RWPE2 (cell line): Measurements from ENCODE around the gene NUTM2A.
"Not testable (repeated sequence)": the region's sequence is repeated elsewhere in the genome, so short reads cannot be mapped to it uniquely, and the experiment has no call there.

ENCODE experiments used
- ATAC-seq: fragments of 200-7000 bp; cut with Tn5 transposase; 3 replicates; pipeline ENCODE4 v1.9.1; 2021; ENCODE audit warnings: low read depth
- DNase-seq: peaks from one replicate; pipeline ENCODE4 v3.0.0-alpha.2; 2020; ENCODE audit warnings: low spot score
- H3K27ac ChIP-seq: fragments of 450-650 bp; 2 replicates; pipeline ENCODE4 v1.5.1; 2017; ENCODE audit warnings: mild to moderate bottlenecking; ENCODE audit not compliant: poor library complexity, severe bottlenecking
- H3K27me3 ChIP-seq: fragments of 250-450 bp; sonication (Bioruptor Pico); 2 replicates; pipeline ENCODE4 v1.5.1; 2021; ENCODE audit warnings: mild to moderate bottlenecking, moderate library complexity; ENCODE audit not compliant: insufficient read depth, poor library complexity, severe bottlenecking
- H3K36me3 ChIP-seq: fragments of 250-450 bp; sonication (Bioruptor Pico); 2 replicates; pipeline ENCODE4 v1.5.1; 2020; ENCODE audit warnings: low read depth, mild to moderate bottlenecking, moderate library complexity
- H3K4me1 ChIP-seq: fragments of 250-450 bp; sonication (Bioruptor Pico); 2 replicates; pipeline ENCODE4 v1.5.1; 2021; ENCODE audit warnings: mild to moderate bottlenecking, moderate library complexity; ENCODE audit not compliant: insufficient read depth, poor library complexity, severe bottlenecking
- H3K4me3 ChIP-seq: fragments of 250-450 bp; sonication (Bioruptor Pico); 2 replicates; pipeline ENCODE4 v1.5.1; 2021; ENCODE audit warnings: mild to moderate bottlenecking, moderate library complexity; ENCODE audit not compliant: severe bottlenecking
- H3K9me3 ChIP-seq: fragments of 250-450 bp; sonication (Bioruptor Pico); 2 replicates; pipeline ENCODE4 v1.5.1; 2021; ENCODE audit warnings: mild to moderate bottlenecking, moderate library complexity; ENCODE audit not compliant: severe bottlenecking

NUTM2A gene, protein sequence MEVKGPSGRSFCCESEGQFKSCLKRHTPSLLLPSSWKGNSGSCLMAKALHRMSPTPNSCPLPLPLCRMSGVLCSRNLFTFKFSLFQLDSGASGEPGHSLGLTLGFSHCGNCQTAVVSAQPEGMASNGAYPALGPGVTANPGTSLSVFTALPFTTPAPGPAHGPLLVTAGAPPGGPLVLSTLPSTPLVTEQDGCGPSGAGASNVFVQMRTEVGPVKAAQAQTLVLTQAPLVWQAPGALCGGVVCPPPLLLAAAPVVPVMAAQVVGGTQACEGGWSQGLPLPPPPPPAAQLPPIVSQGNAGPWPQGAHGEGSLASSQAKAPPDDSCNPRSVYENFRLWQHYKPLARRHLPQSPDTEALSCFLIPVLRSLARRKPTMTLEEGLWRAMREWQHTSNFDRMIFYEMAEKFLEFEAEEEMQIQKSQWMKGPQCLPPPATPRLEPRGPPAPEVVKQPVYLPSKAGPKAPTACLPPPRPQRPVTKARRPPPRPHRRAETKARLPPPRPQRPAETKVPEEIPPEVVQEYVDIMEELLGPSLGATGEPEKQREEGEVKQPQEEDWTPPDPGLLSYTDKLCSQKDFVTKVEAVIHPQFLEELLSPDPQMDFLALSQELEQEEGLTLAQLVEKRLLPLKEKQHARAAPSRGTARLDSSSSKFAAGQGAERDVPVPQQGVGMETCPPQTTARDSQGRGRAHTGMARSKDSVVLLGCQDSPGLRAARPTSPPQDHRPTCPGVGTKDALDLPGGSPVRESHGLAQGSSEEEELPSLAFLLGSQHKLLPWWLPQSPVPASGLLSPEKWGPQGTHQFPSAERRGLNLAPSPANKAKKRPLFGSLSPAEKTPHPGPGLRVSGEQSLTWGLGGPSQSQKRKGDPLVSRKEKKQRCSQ

DNA sequence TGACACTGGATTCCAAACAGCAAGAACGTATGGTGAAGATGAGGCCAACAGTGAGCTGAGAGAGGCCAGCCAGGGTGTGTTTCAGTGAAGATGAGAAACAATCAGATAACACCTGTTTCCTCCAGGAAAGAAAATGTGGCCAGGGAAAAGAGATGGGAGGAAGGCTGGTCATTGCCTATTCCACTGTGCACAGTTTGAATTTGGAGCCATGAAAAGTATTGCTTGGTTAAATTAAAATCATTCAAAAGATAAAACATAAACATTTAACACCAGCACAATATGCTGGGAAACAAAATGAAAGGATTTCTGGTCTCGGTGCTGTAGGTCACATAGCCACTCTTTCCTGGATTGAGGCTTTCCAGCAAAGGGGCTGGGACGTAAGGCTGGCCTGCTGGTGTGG, at the start of gene NUTM2A:
TSS of gene NUTM2A (plus strand) at position 301 of the 400 bp plus-strand sequence. CDS start 383 bp downstream, outside the sequence.
- H3K4me3 ChIP-seq, DNase-seq, H3K27me3 ChIP-seq, ATAC-seq, H3K36me3 ChIP-seq, H3K4me1 ChIP-seq, H3K27ac ChIP-seq, H3K9me3 ChIP-seq: not testable (repeated sequence)

DNA sequence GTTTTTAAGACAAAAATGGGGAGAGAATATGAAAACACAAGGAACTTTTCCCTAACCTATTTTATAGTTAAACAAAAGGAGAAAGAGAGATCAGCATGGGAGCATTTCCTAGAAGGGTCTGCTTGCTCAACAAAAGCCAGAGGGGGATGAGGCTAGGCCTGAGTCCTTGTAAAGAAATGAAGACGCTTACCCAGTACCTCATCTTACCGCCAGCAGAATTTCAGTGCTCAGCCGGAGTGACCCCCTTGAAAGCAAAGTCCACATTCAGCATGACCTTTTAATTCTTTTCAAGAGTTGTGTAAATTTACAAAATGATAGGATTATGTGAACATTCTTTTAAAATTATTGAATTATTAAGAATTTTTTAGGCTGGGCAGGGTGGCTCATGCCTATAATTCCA, 47.7 kb upstream of the NUTM2A start:
- H3K27ac ChIP-seq, H3K4me3 ChIP-seq, H3K36me3 ChIP-seq, H3K4me1 ChIP-seq, ATAC-seq, H3K9me3 ChIP-seq, DNase-seq, H3K27me3 ChIP-seq: not testable (repeated sequence)

DNA sequence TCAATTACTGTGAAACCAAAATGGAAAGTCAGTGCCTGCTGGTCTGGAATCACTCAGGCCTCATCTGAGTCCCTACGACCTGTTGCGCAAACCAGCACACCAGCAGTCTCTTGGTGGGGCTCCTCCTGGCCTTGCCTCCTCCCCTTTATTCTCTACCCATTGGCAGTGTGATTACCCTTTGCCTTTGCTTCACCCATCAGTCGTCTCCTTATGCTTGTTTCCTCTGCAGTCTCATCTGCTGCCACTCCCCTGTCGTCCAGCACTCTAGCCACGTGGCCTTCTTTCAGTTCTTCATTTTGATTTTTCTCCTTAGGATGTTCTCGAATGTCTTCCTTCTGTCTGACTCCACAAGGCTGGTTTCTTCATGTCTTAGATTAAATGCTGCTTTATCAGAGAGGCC, 40.8 kb upstream of the NUTM2A start:
- not testable (repeated sequence) for H3K4me1 ChIP-seq, ATAC-seq, DNase-seq, H3K9me3 ChIP-seq, H3K27me3 ChIP-seq, H3K4me3 ChIP-seq, H3K27ac ChIP-seq
- peaks cover 17% of the 10 kb centered on the region for H3K36me3 ChIP-seq

DNA sequence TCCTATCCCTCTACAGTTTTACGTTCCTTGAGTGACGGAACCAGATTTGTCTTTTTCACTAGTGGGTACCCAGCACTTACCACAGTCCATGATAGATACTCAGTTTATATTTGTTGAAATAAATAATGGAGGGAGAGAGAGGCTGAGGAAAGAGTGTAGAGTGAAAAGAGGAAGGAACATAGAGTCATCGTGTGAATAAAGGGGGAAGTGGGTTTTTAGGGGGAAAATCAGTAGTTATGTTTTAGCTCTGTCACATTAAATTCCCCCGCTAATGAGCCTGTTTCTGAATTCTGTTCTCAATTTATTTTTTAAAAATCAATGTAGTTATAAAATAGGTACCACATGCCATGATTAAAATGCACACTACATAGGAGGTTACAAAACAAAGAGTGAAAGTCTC, 39.2 kb upstream of the NUTM2A start:
- peaks cover 15% of the 10 kb centered on the region for H3K36me3 ChIP-seq
- H3K27me3 ChIP-seq, H3K27ac ChIP-seq, ATAC-seq, DNase-seq, H3K4me1 ChIP-seq, H3K4me3 ChIP-seq, H3K9me3 ChIP-seq: not testable (repeated sequence)

DNA sequence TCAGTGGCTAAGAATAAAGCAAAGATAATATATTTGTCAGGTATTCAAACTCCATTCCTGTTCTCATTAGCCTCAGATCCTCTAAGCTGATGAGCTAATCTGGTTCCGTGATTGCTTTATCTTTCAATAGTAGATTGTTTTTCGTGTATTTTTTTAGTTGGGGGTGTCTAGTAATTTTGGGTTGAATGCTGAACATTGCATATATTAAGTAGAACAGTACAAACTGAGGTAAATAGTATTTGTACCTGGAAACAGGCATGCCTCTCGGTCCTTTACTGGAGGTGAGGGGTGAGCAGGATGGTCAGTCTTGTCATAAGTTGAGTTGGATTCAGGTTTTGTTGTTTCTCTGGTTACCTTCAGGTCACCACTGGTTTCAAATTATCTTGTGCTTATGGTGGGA, 37.7 kb upstream of the NUTM2A start:
- not testable (repeated sequence) for H3K27me3 ChIP-seq, H3K4me1 ChIP-seq, H3K27ac ChIP-seq, H3K4me3 ChIP-seq, H3K9me3 ChIP-seq, DNase-seq, ATAC-seq
- H3K36me3 ChIP-seq = peaks cover 11% of the 10 kb centered on the region

DNA sequence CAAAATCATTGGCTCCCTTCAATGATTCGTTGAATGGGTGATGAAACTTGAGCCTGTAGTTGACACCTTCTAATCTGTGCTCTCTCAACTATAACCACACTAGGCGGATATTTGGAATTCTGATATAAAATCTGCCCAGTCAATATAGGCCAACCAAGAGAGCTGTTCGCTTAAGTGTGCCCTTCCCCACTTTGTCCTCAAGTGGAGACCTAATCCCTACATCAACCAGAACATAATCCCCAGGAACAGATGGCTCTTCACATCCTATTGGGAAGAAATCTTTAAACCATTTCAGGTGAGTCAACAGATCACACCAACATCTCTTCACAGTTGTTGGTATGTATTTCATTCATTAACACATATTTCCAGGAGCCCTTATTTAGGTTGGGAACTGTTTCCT, 33.4 kb upstream of the NUTM2A start:
- not testable (repeated sequence) for ATAC-seq, H3K27me3 ChIP-seq, H3K27ac ChIP-seq, H3K4me1 ChIP-seq, H3K4me3 ChIP-seq, H3K9me3 ChIP-seq, DNase-seq
- H3K36me3 ChIP-seq = peaks cover 11% of the 10 kb centered on the region

DNA sequence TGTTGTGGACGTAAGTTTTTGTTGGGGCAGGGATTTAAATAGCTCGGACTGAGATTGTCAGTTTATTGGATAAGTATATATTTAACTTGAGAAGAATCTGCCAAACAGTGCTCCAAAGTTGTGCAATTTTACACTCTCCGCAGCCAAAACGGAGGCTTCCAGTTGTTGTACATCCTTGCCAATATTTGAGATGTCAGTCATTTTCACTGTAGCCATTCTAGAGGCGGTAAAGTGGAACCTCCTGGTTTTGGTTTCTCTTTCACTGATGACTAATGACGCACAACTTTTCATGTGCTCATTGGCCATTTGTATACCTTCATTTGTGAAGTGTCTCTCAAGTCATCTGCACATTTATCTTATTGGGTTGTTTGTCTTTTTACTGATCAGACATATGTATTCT, 24.3 kb upstream of the NUTM2A start:
- peak overlapping the region; percentile 10 for H3K27ac ChIP-seq
- H3K9me3 ChIP-seq, H3K27me3 ChIP-seq, DNase-seq, H3K36me3 ChIP-seq, H3K4me1 ChIP-seq: not testable (repeated sequence)
- peak; percentile 65 for ATAC-seq
- H3K4me3 ChIP-seq = peak overlapping the region; percentile 10

DNA sequence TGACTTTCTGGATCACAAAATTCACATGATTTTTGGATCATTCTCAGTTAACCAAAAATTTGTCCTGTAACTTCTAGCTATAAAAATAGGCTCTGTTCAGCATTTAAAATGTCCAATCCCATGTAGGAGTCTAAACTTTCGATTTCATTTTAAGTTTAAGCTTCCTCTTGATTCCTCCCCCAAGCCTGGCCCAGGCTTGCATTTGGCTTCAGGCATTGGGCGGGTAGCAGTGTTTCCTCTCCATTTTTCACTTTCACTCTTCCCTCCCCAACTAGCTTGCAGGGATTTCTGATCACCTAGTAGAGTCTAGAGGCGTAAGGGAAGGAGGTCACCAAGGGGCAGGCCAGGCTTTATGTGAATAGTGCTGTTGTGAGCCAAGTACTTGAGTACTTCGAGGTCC, 20.4 kb upstream of the NUTM2A start:
- H3K4me3 ChIP-seq, H3K9me3 ChIP-seq, H3K36me3 ChIP-seq, DNase-seq, H3K27me3 ChIP-seq, H3K4me1 ChIP-seq, H3K27ac ChIP-seq: not testable (repeated sequence)
- peak; percentile 12; the same call in 1 of the 3 replicates for ATAC-seq

DNA sequence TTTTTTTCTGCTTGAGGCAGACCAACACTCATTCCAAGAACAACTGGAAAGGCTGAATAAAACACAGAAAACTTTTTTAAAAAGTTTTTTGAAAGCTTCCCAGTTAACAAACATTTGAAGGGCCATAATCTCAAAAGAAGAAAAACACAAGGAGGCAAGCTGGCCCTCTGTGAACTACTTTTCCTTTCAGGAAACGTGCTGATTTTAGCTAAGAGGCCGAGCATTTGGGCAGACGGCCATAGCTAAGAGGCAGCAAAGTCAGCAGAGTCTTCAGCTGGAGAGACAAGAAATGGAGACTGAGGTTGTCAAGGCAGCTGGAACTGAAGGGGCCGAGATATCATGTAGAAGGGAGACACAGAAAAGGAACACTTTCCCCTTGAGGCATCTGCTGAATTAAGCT, 18.3 kb upstream of the NUTM2A start:
- not testable (repeated sequence) for H3K9me3 ChIP-seq, H3K27ac ChIP-seq, DNase-seq, H3K4me1 ChIP-seq, ATAC-seq, H3K4me3 ChIP-seq, H3K27me3 ChIP-seq, H3K36me3 ChIP-seq

DNA sequence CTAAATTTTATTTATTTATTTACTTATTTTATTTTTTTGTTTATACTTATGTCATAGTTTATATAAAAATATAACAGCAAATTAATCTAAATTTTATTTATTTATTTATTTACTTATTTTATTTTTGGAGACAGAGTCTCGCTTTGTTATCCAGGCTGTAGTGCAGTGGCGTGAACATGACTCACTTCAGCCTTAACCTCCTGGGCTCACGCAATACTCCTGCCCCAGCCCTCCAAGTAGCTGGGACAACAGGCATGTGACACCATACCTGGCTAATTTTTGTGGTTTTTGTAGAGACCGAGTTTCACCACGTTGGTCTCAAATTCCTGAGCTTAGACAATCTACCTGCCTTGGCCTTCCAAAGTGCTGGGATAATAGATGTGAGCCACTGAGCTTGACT, 14.9 kb upstream of the NUTM2A start:
- not testable (repeated sequence) for H3K9me3 ChIP-seq, H3K27ac ChIP-seq, H3K36me3 ChIP-seq, H3K4me3 ChIP-seq, DNase-seq, ATAC-seq, H3K4me1 ChIP-seq, H3K27me3 ChIP-seq

DNA sequence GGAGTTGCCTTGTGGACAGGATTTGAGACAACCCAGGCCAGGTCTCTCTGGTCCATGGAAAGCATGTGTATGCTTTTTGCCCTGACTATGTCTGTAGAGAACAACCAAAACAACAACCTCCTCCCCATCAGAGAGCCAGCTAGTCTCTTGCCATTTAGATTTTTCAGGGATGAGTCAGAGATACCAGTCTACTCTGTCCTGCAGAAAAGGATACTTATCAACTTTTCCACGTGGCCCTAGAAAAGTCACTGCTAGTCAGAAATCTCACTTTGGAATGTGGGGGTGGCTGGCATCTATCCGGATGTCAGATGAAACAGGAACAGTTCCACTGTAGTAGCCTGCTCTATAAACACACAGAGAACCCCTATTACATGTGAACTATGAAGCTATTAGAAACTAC, 13.4 kb upstream of the NUTM2A start:
- not testable (repeated sequence) for H3K4me3 ChIP-seq, H3K27me3 ChIP-seq, H3K27ac ChIP-seq, H3K36me3 ChIP-seq, H3K9me3 ChIP-seq, H3K4me1 ChIP-seq, DNase-seq
- 0 out of 3 replicates have a peak, but pooled peaks have one; percentile 37 for ATAC-seq
